Activated T-helper 1 cell treated with anti-CD3 and anti-CD28 coated beads, Interleukin-12 subunit alpha, Interleukin-12 subunit beta, Interleukin-2, Interleukin-4 antibody, amounts not matched to agents 30 ng/mL and 10 ng/mL and 1 ng/mL, durations not matched to agents 14 hours and 24 hours and 36 hours (primary cell): ENCODE results near the gene PLCB3. TPM values are rescaled to one million over a fixed set of nuclear protein-coding genes. Genes with fewer than 3 reads are reported as not detected.

Source experiments
- DNase-seq: peaks from one replicate; pipeline ENCODE4 v3.0.0; 2021; ENCODE audit warnings: low spot score
- H3K27ac Mint-ChIP-seq: one replicate; pipeline ENCODE4 v1.8.0; 2021; ENCODE audit warnings: mild to moderate bottlenecking, mixed read lengths
- H3K27me3 Mint-ChIP-seq: one replicate; pipeline ENCODE4 v1.8.0; 2022; ENCODE audit warnings: mild to moderate bottlenecking, moderate library complexity, mixed read lengths; ENCODE audit not compliant: insufficient read depth
- H3K36me3 Mint-ChIP-seq: one replicate; pipeline ENCODE4 v1.8.0; 2021; ENCODE audit warnings: low read depth, mixed read lengths
- H3K4me1 Mint-ChIP-seq: one replicate; pipeline ENCODE4 v1.8.0; 2021; ENCODE audit warnings: low read depth, mixed read lengths
- H3K4me3 Mint-ChIP-seq: one replicate; pipeline ENCODE4 v1.8.0; 2021; ENCODE audit warnings: mild to moderate bottlenecking, moderate library complexity, mixed read lengths
- H3K9me3 Mint-ChIP-seq: one replicate; pipeline ENCODE4 v1.8.0; 2021; ENCODE audit warnings: mixed read lengths
- intact Hi-C: fragments of 100-400 bp; cut with micrococcal nuclease; formaldehyde crosslinking; loops from one replicate; pipeline ENCODE4 v1.15.1; 2024
- total RNA-seq: library from RNA; stranded (reverse); gene quantifications from 2 replicates; pipeline ENCODE4 v1.2.3, GENCODE V29; 2022

Gene PLCB3
- total RNA-seq, 1 donor from 2014 or later: 14.2 TPM

DNA sequence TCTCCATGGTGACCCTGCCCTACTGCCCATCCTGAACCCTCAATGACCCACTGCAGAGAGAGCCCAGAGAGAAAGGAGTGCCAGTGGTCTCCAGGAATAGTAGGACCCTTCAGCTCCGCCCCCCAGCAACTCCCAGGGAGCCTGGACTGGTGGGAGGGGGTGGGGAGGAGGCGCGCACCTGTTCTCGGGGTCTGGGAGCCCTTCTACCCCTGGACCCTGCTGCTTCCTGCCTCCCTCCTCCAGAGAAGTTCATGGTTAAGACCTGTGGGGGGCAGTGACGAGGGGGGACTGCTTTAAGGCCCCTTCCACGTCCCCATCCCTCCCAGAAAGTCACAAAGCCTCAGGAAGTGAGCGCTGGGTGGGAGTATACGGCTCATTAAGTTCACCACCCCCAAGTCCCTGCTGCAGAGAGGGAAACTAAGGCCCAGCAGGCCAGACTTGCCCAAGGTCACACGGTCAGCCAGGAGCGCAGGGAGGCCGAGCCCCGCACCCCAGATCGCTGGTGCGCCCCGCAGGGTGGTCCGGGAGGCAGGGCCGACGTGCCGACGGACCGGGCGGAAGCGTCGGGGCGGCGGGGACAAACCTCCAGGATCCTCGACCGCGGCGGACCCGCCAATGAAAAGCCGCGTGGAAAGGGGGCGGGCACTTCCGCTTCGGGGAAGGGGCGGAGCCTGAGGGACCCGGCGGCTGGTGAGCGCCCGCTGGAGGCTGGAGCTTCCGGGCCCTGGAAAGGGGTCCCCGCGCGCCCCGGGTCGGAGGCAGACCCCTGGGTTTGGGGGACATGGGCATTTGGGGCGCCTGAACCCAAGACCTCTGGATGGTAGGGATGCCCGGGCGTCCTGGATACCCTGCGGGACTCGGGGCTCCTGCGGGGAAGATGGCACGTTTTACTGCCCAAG lies 25.5 kb upstream of the PLCB3 start, which contains the start of the genes NUDT22 and TRPT1:
Gene NUDT22, plus strand, starts transcription at position 667 of the 899 bp plus-strand sequence. CDS start 379 bp downstream, outside the sequence.
Gene TRPT1, minus strand, starts transcription at position 579 of the 899 bp plus-strand sequence. Its CDS starts 326 bp downstream, at position 253.
- H3K27me3 Mint-ChIP-seq: no peaks in the 10 kb centered on the region
- intact Hi-C loops: loop anchor here (1.0 kb wide), 5 partner anchors 8 to 58 kb away; partner anchors contain the start of genes BAD, FKBP2, PLCB3 and VEGFB
- H3K27ac Mint-ChIP-seq: peak within 1 kb of the TSS; percentile 80
- H3K4me3 Mint-ChIP-seq: peak within 1 kb of the TSS; percentile 87
- H3K9me3 Mint-ChIP-seq: no peaks in the 10 kb centered on the region
- peak; percentile 92 for DNase-seq
- H3K4me1 Mint-ChIP-seq: peaks cover 27% of the 10 kb centered on the region
- H3K36me3 Mint-ChIP-seq: peaks cover 11% of the 10 kb centered on the region

- Mint-ChIP-seq H3K36me3 (peaks cover 6% of the 10 kb centered on the region), H3K27me3 (no peaks in the 10 kb centered on the region), H3K4me1 (peaks cover 27% of the 10 kb centered on the region), H3K4me3 (peak overlapping the region; percentile 87), H3K27ac (peak overlapping the region; percentile 80), H3K9me3 (no peaks in the 10 kb centered on the region)
- intact Hi-C loops: loop anchor here (1.0 kb wide), 5 partner anchors 8 to 58 kb away; partner anchors contain the start of genes BAD, FKBP2, PLCB3 and VEGFB
- DNase-seq: peak; percentile 57
Observed at GRCh38 chr11:64226507-64227051, 24.8 kb upstream of the PLCB3 start.

DNA sequence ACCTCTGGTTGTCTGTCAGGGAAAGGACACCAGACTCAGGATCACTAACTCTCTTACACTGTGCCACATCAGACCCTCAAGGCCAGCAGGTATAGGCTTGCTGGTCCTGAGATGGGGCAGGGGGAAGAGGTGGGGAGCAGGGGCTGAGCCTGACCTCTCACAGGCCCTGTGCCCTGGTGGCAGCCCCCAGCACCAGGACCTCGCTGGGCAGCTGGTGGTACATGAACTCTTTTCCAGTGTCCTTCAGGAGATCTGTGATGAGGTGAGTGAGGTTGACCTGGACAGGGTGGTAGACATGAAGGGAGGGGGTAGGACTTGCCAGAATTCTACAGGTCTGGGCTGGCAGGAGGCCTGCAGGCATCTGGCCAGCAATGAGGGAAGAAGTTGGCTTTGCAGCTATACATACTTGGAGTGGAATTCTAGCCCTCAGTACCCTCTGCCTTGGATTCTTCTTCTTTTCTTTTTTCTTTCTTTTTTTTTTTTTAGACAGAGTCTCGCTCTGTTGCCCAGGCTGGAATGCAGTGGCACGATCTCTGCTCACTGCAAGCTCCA lies 23.8 kb upstream of the PLCB3 start:
- Mint-ChIP-seq H3K27ac (peak overlapping the region; percentile 80), H3K4me1 (peaks cover 27% of the 10 kb centered on the region), H3K9me3 (no peaks in the 10 kb centered on the region), H3K27me3 (no peaks in the 10 kb centered on the region), H3K4me3 (peak overlapping the region; percentile 87), H3K36me3 (peaks cover 6% of the 10 kb centered on the region)
- intact Hi-C loops: no loop called here
- DNase-seq: no peak

GRCh38 chr11:64229090-64229743 lies 22.1 kb upstream of the PLCB3 start:
- Mint-ChIP-seq H3K4me1 (peaks cover 27% of the 10 kb centered on the region), H3K27ac (peak overlapping the region; percentile 63), H3K4me3 (peak overlapping the region; percentile 88)

DNA sequence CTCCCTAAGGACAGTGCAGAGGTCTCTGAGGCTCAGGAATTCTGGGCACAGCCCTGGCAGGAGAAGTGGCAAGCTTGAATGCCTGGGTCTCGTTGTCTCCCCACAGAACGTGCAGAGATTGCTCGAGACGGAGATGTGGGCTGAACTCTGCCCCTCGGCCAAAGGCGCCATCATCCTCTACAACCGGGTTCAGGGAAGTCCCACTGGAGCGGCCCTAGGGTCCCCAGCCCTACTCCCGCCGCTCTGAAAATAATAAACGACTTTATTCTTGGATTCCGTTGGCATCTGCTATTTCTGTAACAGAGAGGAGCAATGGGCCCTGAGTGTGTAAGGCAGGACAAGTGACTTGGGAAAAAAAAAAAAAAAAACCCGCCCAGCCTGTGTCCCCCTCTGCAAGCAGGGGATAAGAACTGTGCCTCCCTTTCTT lies 21.6 kb upstream of the PLCB3 start:
- Mint-ChIP-seq H3K36me3 (peaks cover 1% of the 10 kb centered on the region), H3K27ac (peak overlapping the region; percentile 72), H3K4me1 (peaks cover 25% of the 10 kb centered on the region), H3K4me3 (peak overlapping the region; percentile 88), H3K9me3 (no peaks in the 10 kb centered on the region), H3K27me3 (no peaks in the 10 kb centered on the region)
- intact Hi-C loops: loop anchor here (1.0 kb wide), 8 partner anchors 12 to 255 kb away; partner anchors contain the start of genes BAD, COX8A, ESRRA and FKBP2
- DNase-seq: no peak

More at GRCh38 chr11:64229090-64229743, 22.1 kb upstream of the PLCB3 start:
- intact Hi-C loops: no loop called here
- DNase-seq: no peak
- H3K27me3 Mint-ChIP-seq: no peaks in the 10 kb centered on the region
- H3K9me3 Mint-ChIP-seq: no peaks in the 10 kb centered on the region
- H3K36me3 Mint-ChIP-seq: peaks cover 1% of the 10 kb centered on the region

- Mint-ChIP-seq H3K4me1 (peaks cover 23% of the 10 kb centered on the region), H3K4me3 (peak within 1 kb of the TSS; percentile 88), H3K27ac (peak within 1 kb of the TSS; percentile 72), H3K36me3 (peaks cover 1% of the 10 kb centered on the region), H3K27me3 (no peaks in the 10 kb centered on the region), H3K9me3 (no peaks in the 10 kb centered on the region)
- peak; percentile 93 for DNase-seq
- intact Hi-C loops: loop anchor here (1.0 kb wide), 8 partner anchors 11 to 256 kb away; partner anchors contain the start of genes BAD, COX8A, ESRRA and FKBP2
Observed at GRCh38 chr11:64230171-64230984, 21.0 kb upstream of the PLCB3 start, which contains the start of gene DNAJC4. Gene DNAJC4 (plus strand): TSS chr11:64230548. CDS start chr11:64230855, 307 bp downstream.

DNA sequence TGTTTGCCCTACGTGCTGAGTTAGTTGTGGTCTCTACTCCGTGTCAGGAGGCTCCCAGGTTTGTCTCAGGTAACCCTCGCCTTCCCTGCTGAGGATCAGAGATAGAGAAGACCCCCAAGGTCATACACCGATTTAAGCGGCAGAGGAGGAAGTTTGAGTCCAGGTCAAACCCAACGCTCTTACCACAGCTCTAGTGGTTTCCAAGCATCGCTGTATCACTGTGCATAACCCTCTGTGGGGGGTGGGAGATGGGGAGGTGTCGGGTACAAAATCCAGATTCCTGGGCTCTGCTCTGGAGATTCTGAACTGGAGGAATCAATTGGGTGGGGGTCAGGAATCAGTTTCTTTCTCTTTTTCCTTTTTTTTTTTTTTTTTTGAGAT lies 20.4 kb upstream of the PLCB3 start:
- Mint-ChIP-seq H3K9me3 (no peaks in the 10 kb centered on the region), H3K4me1 (peaks cover 28% of the 10 kb centered on the region), H3K27ac (peak overlapping the region; percentile 44), H3K36me3 (peaks cover 1% of the 10 kb centered on the region), H3K4me3 (peak overlapping the region; percentile 88), H3K27me3 (no peaks in the 10 kb centered on the region)
- intact Hi-C loops: loop anchor here (1.0 kb wide), 8 partner anchors 10 to 257 kb away; partner anchors contain the start of genes BAD, COX8A, ESRRA and FKBP2
- DNase-seq: no peak

- Mint-ChIP-seq H3K27me3 (no peaks in the 10 kb centered on the region), H3K9me3 (no peaks in the 10 kb centered on the region), H3K4me3 (peak overlapping the region; percentile 88), H3K4me1 (peaks cover 28% of the 10 kb centered on the region), H3K27ac (peak overlapping the region; percentile 44), H3K36me3 (peaks cover 1% of the 10 kb centered on the region)
- DNase-seq: no peak
- intact Hi-C loops: no loop called here
Observed at GRCh38 chr11:64231546-64231945, 19.8 kb upstream of the PLCB3 start.

DNA sequence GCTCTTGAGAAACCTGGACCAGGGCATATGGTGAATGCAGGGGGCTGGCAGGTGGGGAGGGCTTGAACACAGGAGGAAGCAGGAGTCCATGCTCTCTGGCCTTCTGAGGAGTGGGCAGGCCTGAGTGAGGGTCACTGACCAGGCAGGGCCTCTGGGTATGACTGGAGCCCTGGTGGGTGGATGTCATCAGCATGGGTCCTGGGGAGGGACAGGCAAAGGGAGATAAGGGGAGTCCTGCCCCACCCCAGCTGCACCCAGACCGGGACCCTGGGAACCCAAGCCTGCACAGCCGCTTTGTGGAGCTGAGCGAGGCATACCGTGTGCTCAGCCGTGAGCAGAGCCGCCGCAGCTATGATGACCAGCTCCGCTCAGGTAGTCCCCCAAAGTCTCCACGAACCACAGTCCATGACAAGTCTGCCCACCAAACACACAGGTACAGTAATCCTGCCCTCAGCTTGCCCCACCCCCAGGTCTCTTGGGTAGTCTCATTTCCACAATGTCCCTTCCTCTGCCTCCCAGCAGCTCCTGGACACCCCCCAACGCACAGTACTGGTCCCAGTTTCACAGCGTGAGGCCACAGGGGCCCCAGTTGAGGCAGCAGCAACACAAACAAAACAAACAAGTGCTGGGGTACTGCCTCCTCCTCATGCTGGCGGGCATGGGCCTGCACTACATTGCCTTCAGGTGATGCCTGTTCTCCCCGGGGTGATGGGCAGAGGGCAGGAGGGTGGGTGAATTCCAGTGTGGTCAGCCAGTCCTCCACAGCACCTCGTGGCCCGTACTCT lies 19.0 kb upstream of the PLCB3 start:
- peak overlapping the region; percentile 88 for H3K4me3 Mint-ChIP-seq
- intact Hi-C loops: no loop called here
- no peaks in the 10 kb centered on the region for H3K27me3 Mint-ChIP-seq
- H3K9me3 Mint-ChIP-seq: no peaks in the 10 kb centered on the region
- H3K27ac Mint-ChIP-seq: peak overlapping the region; percentile 49
- H3K4me1 Mint-ChIP-seq: peaks cover 23% of the 10 kb centered on the region
- no peak for DNase-seq
- H3K36me3 Mint-ChIP-seq: peaks cover 7% of the 10 kb centered on the region

DNA sequence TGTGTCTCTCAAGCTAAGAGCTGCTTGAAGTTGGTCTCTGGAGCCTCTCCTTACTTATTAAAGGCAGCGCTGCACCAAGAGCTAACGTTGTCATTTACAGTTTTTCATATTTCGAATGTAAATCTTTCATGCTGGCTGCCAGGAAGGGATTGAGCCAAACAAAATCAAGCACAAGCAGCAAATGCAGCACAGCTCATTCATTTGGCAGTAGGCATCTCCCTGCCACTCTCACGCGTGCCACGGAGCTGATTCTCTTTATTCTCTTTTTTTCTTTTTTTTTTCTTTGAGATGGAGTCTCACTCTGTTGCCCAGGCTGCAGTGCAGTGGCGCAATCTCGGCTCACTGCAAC lies 18.4 kb upstream of the PLCB3 start:
- peaks cover 19% of the 10 kb centered on the region for H3K4me1 Mint-ChIP-seq
- no peaks in the 10 kb centered on the region for H3K27me3 Mint-ChIP-seq
- no peak for DNase-seq
- H3K4me3 Mint-ChIP-seq: peak overlapping the region; percentile 88
- H3K9me3 Mint-ChIP-seq: no peaks in the 10 kb centered on the region
- intact Hi-C loops: no loop called here
- H3K27ac Mint-ChIP-seq: no peak overlapping the region
- peaks cover 9% of the 10 kb centered on the region for H3K36me3 Mint-ChIP-seq
